ENCODE results near the gene ANKRD44. TPM values are rescaled to one million over a fixed set of nuclear protein-coding genes. Genes with fewer than 3 reads are reported as not detected.
"Not testable (repeated sequence)": the region's sequence is repeated elsewhere in the genome, so short reads cannot be mapped to it uniquely, and the experiment has no call there.

The ANKRD44 gene
- 6.0 and 10.3 TPM in 2 replicates for total RNA-seq (2014; rRNA removed; shearing (Covaris generic))

DNA sequence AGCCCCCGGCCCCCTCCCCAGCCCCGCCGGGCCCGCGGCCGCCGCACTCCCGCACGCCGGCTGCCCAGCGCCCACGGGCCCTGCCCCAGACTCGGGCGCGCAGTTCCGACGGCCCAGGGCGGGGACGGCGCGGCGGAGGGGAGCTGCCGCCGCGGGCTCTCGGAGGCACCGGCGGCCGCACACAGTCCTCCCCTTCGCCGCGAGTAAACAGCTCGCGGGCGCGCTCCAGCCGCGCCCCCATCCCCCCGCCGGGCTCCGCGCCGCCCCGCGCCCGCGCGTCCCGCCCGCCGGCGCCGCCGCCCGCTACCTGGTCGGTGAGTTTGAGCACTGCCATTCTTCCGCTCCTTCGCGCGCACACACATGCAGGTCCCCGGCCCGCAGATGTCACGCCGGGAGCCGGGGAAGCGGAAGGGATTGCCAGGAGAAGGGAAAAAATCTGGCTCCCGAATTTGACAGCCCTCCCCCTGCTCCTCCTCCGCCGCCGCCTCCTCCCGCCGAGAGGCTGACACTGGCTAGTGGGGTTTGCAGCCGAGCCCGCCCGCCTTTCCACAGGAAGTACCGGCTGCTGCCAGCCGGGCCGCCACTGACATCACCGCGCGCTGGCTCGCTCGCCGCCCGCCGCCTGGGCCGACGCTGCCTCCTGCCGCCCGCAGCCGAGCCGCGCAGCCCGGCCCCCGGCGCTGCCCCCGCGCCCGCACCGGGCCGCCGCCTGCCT lies at the start of gene ANKRD44:
TSS of gene ANKRD44 (minus strand) at position 510 of the 715 bp plus-strand sequence. CDS start at position 334, 176 bp downstream.
- DNase-seq (ENCODE audit: low read depth) = peak; percentile 79

GRCh38 chr2:197359859-197360258 lies 49.3 kb upstream of the ANKRD44 start:
- DNase-seq (ENCODE audit: low read depth) = no peak

DNA sequence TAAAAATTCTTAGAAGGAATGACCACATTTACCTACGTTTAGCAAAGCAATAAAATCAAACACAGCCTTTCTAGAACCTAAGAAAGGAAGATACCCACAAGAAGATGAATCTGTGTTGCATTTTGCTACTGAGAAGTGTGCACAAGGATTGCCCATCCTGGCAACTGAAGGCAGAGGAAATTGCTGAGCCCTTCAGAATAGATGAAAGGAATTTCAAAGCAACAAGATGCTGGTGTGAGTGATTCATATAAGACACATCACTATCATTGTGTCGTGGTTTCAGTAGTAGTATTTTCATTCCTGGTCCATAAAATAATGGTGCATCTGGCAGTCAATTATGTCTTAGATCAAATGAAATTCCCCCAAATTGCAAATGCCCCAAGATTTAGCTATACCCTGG lies 48.4 kb upstream of the ANKRD44 start:
- DNase-seq (ENCODE audit: low read depth) = peak; percentile 15

- DNase-seq (ENCODE audit: low read depth) = no peak
Measured at GRCh38 chr2:197357986-197358385, 47.4 kb upstream of the ANKRD44 start.

DNA sequence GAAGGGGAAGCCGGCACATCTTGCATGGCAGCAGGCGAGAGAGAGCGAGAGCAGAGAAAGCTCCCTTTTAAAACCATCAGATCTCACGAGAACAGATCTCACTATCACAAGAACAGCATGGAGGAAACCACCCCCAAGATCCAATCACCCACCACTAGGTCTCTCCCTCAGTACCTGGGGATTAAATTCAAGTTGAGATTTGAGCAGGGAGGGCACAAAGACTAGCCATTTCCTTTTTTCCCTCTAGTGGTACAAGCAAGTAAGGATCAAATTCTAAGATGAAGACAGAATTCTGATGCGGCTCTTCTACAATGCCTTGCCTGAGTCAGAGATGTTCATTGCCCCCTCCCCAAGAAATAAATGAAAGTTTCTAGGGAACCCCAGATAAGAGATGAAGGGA lies 45.6 kb upstream of the ANKRD44 start:
- no peak for DNase-seq (ENCODE audit: low read depth)

DNA sequence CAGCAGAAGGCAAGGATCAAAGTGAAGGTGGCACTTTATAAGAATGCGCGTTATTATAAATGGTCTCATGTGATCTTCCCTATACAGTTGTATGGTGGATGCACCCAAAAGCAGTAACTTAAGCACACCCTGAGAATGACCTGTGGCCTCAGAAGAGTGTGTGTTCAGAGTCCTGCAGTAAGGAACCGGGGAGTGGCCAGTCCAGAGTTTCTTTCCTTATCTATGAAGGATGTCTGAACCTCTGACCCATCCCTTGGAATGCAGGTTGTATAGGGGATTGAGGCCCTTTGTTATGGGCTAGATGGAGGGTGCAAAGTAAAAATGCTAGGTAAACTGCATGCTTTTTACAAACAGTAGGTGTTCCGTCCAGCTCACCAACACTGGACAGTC lies 43.6 kb upstream of the ANKRD44 start:
- DNase-seq (ENCODE audit: low read depth) = no peak

GRCh38 chr2:197353393-197354168 lies 43.0 kb upstream of the ANKRD44 start:
- DNase-seq (ENCODE audit: low read depth) = no peak

- no peak for DNase-seq (ENCODE audit: low read depth)
Measured at GRCh38 chr2:197349699-197350098, 39.1 kb upstream of the ANKRD44 start.

DNA sequence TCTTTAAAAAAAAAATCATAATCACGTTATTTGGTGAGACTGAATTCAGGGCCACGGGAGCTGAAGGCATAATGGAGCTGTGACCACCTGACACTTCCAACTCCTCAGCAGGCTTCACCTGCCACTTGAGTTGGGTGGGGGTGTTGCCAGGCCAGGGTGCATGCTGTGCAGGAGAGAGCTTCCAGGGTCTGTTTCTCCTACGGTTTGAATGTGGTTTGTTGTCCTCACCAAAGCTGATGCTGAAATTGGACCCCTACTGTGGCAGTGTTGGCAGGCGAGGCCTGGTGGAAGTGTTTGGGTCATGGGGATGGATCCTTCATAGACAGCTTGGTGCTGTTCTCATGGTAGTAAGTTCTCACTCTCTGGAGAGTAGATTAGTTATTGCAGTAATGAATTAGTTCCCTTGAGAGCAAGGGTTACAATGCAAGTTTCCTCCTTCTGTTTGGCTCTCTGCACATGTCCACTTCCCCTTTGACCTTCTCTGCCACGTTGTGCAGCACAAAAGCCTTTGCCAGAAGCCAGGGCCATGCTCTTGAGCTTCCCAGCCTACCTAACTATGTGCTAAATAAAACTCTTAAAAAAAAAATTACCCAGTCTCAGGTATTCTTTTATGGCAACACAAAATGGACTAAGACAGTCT lies 38.3 kb upstream of the ANKRD44 start:
- DNase-seq (ENCODE audit: low read depth) = no peak

DNA sequence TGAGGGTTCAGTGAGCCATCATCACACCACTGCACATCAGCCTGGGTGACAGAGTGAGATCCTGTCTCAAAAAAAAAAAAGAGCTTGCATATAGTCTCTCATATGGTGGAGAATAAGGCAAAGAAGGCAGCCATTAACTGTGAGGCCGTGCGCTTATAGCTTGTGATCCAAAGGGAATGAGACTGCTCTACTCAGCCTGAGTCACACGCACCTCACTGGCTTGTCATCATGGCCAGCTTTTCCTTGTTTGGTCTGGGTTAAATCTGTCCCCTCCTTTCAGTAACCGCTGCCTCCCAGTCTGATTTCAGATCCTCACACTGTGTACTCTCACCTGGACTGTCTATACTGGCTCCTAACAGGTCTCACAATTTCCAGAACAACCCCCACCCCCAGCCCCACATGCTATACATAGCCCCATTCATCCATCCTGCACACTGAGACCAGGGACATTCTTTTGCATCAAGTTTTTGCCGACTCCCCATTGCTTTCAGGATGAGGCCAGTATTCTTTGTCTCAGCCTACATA lies 35.3 kb upstream of the ANKRD44 start:
- DNase-seq (ENCODE audit: low read depth) = peak; percentile 46

- DNase-seq (ENCODE audit: low read depth) = not testable (repeated sequence)
Measured at GRCh38 chr2:197343968-197344367, 33.4 kb upstream of the ANKRD44 start.

DNA sequence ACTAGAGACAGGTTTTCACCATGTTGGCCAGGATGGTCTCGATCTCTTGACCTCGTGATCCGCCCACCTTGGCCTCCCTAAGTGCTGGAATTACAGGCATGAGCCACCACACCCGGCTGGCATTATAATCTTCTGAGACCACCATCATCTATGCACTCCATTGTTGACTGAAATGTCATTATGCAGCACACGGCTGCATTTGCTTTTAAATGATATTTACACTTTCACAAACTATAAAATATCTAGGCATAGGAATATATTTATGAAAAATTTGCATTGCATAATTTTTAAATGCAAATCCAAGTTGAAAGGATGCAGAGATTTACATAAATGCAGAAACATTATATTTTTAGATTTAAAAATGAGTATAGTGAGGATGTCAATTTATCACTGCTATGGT lies 30.0 kb upstream of the ANKRD44 start:
- DNase-seq (ENCODE audit: low read depth) = no peak

GRCh38 chr2:197339496-197340220 lies 29.1 kb upstream of the ANKRD44 start:
- no peak for DNase-seq (ENCODE audit: low read depth)

GRCh38 chr2:197339016-197339415 lies 28.4 kb upstream of the ANKRD44 start:
- DNase-seq (ENCODE audit: low read depth) = no peak

DNA sequence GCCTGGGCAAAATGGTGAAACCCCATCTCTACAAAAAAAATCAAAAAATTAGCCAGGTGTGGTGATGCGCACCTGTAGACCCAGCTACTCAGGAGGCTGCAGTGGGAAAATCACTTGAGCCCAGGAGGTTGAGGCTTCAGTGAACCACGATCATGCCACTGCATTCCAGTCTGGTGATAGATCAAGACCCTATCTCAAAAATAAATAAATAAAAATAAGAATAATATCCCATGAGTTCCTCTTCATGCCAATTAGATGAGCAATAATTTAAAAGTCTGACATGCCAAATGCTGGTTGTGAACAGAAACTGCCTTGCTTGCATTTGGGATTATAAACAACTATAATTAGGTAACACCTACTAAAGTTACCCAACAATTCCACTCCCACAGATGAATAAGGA lies 22.1 kb upstream of the ANKRD44 start:
- peak; percentile 35 for DNase-seq (ENCODE audit: low read depth)

GRCh38 chr2:197328461-197328860 lies 17.9 kb upstream of the ANKRD44 start:
- no peak for DNase-seq (ENCODE audit: low read depth)

GRCh38 chr2:197327472-197328098 lies 17.0 kb upstream of the ANKRD44 start:
- no peak for DNase-seq (ENCODE audit: low read depth)

DNA sequence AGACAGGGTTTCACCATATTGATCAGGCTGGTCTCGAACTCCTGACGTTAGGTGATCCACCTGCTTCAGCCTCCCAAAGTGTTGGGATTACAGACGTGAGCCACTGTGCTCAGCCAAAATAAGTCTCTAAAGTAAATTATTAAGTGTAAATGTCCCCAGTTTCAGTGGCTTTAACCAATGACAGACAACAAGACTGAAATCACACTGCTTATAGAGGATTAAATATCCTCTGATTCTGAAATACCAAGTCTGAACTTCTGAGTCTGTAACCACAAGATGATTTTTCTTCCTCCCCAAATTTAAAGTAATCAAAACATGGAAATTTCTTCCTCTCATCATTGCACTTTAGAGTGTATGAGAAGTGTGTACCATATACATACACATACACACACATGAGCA lies 16.5 kb upstream of the ANKRD44 start:
- DNase-seq (ENCODE audit: low read depth) = no peak

DNA sequence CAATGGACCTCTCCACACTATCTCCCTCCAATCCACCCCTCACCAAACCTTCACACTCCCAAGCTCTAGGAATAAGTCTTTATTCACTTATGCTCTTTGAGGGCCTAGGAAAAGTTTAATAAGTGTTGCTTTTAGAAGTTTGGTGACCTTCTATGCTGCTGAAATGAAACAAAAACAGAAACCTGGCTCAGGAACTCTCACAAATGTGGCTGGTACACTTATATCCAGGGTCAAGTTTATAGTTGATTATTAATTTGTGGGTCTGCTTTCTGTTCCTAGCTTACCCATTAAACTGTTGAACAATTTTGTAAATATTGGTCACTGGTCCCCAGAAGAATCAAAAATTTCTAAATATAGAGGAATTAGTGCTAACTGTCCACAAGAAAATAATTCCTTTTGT lies 14.2 kb upstream of the ANKRD44 start:
- DNase-seq (ENCODE audit: low read depth) = no peak

DNA sequence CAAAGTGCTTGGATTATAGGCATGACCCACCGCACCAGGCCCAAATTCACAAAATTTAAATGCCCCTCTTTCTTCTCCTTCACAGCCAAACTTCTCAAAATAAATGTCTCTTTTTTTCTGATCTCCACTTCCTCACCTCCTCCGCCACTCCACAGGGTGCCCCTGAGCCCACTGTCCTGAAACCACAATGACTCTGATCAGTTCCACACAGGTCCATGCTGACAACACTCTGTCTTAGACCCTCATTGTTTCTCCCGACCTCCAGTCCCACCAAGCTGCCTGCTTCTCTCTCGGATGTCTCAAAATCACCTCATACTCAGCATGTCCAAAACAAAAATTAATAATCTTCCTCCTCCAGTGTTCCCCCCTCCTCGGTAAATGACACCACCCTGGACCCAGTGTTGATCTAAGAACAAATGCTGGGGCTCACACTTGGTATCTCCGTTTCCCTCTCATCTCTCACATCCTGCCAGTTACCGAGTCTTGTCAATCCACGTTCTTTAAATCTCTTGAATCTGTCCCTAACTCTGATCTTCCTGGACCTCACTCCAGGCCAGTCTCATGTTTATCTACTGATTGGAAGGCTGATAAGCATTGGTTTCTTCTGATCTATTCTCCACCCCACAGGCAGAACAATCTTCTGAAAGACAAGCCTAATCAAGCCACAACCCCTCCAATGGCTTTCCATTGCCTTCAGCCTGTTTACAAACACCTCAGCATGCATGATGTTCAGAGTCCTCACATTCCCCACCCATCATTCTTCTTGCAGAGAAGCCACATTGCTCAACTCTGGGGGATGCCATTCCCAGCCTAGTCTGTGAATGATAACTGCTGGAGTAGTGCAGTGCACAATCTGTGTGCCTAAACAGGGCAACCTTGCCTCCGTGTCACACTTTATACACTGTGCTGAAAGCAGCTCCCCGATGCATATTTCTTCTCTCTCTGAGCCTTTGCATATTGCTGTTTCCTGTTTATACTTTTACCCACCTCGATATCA lies 12.4 kb upstream of the ANKRD44 start:
- DNase-seq (ENCODE audit: low read depth) = no peak
